OCI-LY1 (cell line): Measurements from ENCODE around the gene CTNNA3.

Experiments
- CTCF ChIP-seq: fragments of 200-600 bp; sonication (generic), shearing (Covaris generic); IDR thresholded peaks from 2 replicates; pipeline ENCODE4 v1.5.1; 2017; ENCODE audit warnings: mild to moderate bottlenecking, antibody characterized with exemption, low read length, moderate library complexity, mixed read lengths
- EZH2 ChIP-seq: fragments of 200-600 bp; sonication (generic), shearing (Covaris generic); IDR thresholded peaks from 2 replicates; pipeline ENCODE4 v1.8.0; 2017; ENCODE audit warnings: borderline replicate concordance, mixed run types, mild to moderate bottlenecking, antibody characterized with exemption, low read length, moderate library complexity, mixed read lengths

GRCh38 chr10:66277481-66277880 is 1418.5 kb downstream of the CTNNA3 start:
- peak; percentile 14; the same call in 1 of the 2 replicates for TF ChIP-seq CTCF
- no peak for TF ChIP-seq EZH2
